GM19438 (cell line): ENCODE measurements around the gene SLC2A3.
"Not testable (repeated sequence)": the region's sequence is repeated elsewhere in the genome, so short reads cannot be mapped to it uniquely, and the experiment has no call there.

Experiments used
- ATAC-seq: cut with Tn5 transposase; IDR thresholded peaks from one replicate; pipeline ENCODE4 v1.9.1; 2021; ENCODE audit warnings: low read depth; ENCODE audit not compliant: unreplicated experiment

Gene SLC2A3

GRCh38 chr12:7935590-7936581 lies at the start of gene SLC2A3:
Gene SLC2A3, minus strand, starts transcription at chr12:7936187. Its CDS starts 153 bp downstream, at chr12:7936034.
- peak; percentile 38 for ATAC-seq

- no peak for ATAC-seq
These were observed 48.9 kb upstream of the SLC2A3 start for GRCh38 chr12:7984900-7985299.

- ATAC-seq: not testable (repeated sequence)
These were observed 47.5 kb upstream of the SLC2A3 start for GRCh38 chr12:7983460-7983859.

DNA sequence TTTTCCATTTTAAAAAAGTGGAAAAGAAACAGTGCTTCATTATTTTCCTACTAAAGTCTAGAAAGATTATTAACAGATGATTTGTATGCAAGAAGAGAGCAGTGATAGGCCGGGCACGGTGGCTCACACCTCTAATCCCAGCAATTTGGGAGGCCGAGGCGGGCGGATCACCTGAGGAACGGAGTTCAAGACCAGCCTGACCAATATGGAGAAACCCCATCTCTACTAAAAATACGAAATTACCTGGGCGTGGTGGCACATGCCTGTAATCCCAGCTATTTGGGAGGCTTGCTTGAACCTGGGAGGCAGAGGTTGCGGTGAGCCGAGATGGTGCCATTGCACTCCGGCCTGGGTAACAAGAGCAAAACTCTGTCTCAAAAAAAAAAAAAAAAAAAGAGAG lies 47.0 kb upstream of the SLC2A3 start:
- not testable (repeated sequence) for ATAC-seq

DNA sequence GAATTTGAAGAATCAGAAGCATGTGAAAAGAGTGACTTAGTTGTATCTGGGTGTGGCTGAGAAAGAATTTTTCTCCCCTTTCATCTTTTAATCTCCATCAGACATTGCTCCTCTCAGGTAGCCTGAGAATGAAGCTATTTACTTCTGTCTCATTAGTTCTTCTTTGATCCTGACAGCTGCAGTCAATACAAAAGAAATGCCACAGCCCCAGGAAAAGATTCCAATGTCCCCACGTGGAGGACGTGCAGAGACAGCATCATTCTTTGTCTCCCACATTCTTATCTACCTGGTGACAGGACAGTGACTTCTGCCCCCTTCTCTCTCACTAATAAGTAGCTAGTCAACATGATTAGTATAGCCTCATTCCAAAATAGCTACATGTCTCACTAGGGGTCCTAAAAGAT lies 46.3 kb upstream of the SLC2A3 start:
- ATAC-seq: not testable (repeated sequence)

GRCh38 chr12:7981446-7981845 lies 45.5 kb upstream of the SLC2A3 start:
- no peak for ATAC-seq

GRCh38 chr12:7977351-7978124 lies 41.6 kb upstream of the SLC2A3 start:
- ATAC-seq: not testable (repeated sequence)

DNA sequence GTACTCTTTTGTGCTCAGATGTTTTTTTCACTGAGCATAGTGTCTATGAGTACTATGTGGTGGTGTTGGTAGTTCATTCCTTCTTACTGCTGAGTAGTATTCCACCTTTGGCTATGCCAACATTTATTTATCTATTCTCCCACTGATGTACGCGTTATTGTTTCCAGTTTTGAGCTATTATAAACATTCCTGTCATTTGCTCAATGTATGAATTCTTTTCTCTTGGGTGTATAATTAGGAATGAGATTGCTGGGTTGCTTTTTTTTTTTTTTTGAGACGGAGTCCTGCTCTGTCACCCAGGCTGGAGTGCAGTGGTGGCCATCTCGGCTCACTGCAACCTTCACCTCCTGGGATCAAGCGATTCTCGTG lies 37.5 kb upstream of the SLC2A3 start:
- no peak for ATAC-seq

DNA sequence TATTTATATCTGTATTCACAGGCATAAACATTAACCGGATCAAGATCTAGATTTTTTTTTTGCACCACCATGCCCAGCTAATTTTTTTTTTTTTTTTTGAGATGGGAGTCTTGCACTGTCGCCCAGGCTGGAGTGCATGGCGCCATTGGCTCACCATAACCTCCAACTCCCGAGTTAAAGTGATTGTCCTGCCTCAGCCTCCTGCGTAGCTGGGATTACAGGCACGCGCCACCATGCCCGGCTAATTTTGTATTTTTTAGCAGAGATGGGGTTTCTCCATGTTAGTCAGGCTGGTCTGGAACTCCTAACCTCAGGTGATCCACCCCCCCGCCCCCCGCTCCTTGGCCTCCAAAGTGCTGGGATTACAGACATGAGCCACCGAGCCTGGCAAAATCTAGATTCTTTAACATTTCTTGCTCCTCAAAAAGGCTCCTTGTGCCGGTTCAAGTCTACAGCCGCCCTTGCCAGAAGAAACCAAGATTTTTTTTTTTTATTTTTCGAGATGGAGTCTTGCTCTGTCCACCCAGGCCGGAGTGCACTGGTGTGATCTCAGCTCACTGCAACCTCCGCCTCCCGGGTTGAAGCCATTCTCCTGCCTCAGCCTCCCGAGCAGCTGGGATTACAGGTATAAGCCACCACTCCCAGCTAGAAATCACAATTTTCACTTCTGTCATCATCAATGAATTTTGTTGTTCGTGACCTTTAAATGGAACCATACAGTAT lies 36.9 kb upstream of the SLC2A3 start:
- ATAC-seq: no peak

GRCh38 chr12:7972269-7972668 lies 36.3 kb upstream of the SLC2A3 start:
- not testable (repeated sequence) for ATAC-seq

DNA sequence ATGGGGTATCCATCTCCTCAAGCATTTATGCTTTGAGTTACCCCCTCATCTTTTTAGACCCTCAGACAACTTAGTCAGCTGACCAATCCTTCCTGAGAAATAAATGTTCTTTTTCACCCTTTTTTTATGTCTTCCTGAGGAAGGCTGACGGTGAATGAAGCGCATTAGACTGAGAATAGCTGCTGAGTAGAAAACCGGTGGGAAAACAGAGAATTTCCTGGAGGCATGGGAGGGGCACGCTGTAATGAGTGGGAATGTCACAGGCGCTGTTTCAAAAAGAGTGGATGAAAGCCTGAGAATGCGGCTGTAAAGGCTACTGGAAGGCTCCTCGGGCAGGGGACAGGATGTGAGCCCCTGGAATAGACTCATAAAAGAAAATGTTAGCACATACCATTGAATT lies 35.8 kb upstream of the SLC2A3 start:
- not testable (repeated sequence) for ATAC-seq

DNA sequence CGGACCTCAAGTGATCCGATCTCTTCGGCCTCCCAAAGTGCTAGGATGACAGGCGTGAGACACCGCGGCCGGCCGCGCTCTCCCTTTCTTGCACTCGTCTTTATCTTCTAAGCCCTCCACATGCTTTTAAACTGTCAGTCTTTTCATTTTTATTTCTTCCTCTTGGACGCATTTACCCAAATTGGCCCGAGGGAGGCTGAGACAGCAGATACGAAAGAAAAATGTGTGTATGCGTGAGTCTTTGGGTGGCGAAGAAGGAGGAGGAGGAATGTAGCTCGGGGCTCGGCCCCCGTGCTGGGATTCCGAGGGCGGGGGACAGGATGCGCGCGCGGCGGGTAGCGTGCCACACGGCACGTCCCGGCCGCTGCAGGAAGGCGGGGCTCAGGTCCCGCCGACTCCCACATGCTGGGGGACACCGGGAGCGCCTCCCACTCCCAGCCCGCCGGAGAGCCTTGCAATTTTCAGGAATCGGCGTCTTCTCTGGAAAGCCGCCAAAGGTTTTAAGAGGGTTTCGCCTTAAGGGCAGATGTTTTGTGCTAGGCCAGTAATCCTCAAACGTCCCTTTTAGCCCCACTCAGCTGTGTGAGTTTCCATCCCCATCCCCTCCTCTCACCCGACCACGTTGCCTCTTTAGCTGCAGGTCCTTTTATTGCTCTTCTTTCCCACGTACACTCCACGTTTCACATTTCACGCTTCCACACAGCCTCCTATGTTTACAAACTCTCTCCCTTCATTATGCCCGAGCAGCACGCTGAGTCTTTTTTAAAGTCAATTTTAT lies 34.7 kb upstream of the SLC2A3 start:
- peak; percentile 92 for ATAC-seq

DNA sequence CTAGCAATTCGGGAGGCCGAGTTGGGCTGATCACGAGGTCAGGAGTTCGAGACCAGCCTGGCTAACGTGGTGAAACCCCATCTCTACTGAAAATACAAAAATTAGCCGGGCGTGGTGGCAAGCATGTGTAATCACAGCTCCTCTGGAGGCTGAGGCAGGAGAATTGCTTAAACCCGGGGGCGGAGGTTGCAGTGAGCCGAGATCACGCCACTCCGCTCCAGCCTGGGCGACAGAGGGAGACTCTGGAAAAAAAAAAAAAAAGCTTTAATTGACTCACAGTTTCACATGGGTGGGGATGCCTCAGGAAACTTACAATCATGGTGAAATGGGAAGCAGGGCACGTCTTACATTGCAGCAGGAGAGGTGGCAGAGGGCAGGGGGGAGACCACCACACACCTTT lies 30.6 kb upstream of the SLC2A3 start:
- no peak for ATAC-seq

GRCh38 chr12:7964669-7965068 lies 28.7 kb upstream of the SLC2A3 start:
- not testable (repeated sequence) for ATAC-seq

DNA sequence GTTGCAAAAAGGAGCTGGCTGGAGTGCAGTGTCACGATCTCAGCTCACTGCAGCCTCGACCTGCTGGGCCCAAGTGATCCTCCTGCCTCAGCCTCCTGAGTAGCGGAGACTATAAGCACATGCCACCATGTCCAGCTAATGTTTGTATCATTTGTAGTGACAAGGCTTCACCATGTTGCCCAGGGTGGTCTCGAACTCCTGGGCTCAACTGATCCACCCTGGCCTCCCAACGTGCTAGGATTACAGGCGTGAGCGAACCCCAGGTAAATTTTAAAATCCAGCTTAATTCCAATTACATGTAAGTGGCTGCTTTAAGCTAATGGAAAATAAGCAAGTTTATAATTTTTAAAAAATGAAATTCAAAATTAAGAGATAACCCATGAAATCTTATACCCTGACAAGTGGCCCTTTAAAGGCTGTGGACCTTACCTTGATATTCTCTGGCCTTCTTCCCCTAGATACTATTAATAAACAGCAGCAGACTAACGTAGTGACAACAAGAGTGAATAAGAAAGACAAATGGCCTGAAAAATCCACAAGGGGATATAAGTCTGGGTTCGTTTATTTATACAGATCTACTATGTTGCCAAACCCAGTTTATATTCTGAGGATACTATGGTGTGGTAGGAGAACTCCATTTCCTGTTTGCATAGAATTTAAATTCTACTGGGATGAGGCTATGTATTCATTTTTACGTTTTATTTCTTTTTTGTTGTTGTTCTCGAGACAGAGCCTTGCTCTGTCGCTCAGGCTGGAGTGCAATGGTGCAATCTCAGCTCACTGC lies 25.6 kb upstream of the SLC2A3 start:
- ATAC-seq: no peak

- peak; percentile 57 for ATAC-seq
These were observed 23.7 kb upstream of the SLC2A3 start for GRCh38 chr12:7959701-7960121.

- ATAC-seq: no peak
These were observed 23.3 kb upstream of the SLC2A3 start for GRCh38 chr12:7959278-7959677.

GRCh38 chr12:7954877-7955276 lies 18.9 kb upstream of the SLC2A3 start:
- not testable (repeated sequence) for ATAC-seq

DNA sequence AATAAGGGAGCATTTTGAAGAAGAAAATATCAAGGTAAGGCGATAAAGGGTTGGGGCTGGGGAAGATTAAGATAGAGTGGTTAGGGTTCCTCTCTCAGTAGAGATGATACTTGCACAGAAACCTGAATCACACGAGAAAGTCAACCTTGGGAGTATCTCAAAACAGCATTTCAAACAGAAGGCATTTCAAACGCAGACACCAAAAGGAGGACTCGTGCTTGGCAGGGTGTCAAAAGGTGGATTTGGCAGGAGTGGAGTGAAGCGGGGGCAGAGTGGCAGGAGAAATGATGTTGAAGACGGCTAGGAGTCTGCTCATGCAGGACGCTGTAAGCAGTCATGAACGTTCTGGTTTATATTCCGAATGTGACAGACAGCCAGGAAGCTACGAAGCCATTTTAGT lies 18.4 kb upstream of the SLC2A3 start:
- not testable (repeated sequence) for ATAC-seq
